ENCODE measurements around the gene ZNF557. TPM values are rescaled to one million over a fixed set of nuclear protein-coding genes. Genes with fewer than 3 reads are reported as not detected.
A peak's percentile ranks its signal among the peaks of the same experiment; 100 is the strongest.
"Not testable (repeated sequence)": the region's sequence is repeated elsewhere in the genome, so short reads cannot be mapped to it uniquely, and the experiment has no call there.

The ZNF557 gene
- total RNA-seq (2014; rRNA removed; shearing (Covaris generic)) = 7.2 and 13.3 TPM in 2 replicates

- peak; percentile 94 for DNase-seq (ENCODE audit: low read depth)
These were observed at the start of gene ZNF557 for GRCh38 chr19:7069042-7069903. Gene ZNF557 (plus strand): TSS chr19:7069703. CDS start chr19:7075075, 5,372 bp downstream.

GRCh38 chr19:7021331-7021730 is 48.2 kb upstream of the ZNF557 start, which contains the start of gene MBD3L2B:
Gene MBD3L2B (minus strand): TSS chr19:7021431. CDS start chr19:7021397, 34 bp downstream.
- not testable (repeated sequence) for DNase-seq (ENCODE audit: low read depth)

GRCh38 chr19:7028790-7029189 is 40.7 kb upstream of the ZNF557 start:
- DNase-seq (ENCODE audit: low read depth) = not testable (repeated sequence)

GRCh38 chr19:7030278-7030677 is 39.2 kb upstream of the ZNF557 start, which contains the start of gene MBD3L5:
Gene MBD3L5 (plus strand): TSS chr19:7030578. CDS start chr19:7030612, 34 bp downstream.
- DNase-seq (ENCODE audit: low read depth) = not testable (repeated sequence)

- DNase-seq (ENCODE audit: low read depth) = not testable (repeated sequence)
These were observed 29.4 kb upstream of the ZNF557 start, which contains the start of gene MBD3L4 for GRCh38 chr19:7040079-7040478. Gene MBD3L4 (minus strand): TSS chr19:7040179. CDS start chr19:7040144, 35 bp downstream.

GRCh38 chr19:7041563-7041962 is 27.9 kb upstream of the ZNF557 start:
- DNase-seq (ENCODE audit: low read depth) = not testable (repeated sequence)

GRCh38 chr19:7049021-7049420 is 20.5 kb upstream of the ZNF557 start, which contains the start of gene MBD3L2:
Gene MBD3L2 (plus strand): TSS chr19:7049321. CDS start chr19:7049374, 53 bp downstream.
- DNase-seq (ENCODE audit: low read depth) = not testable (repeated sequence)

GRCh38 chr19:7051421-7051820 is 18.1 kb upstream of the ZNF557 start:
- DNase-seq (ENCODE audit: low read depth) = not testable (repeated sequence)

GRCh38 chr19:7052896-7053295 is 16.6 kb upstream of the ZNF557 start:
- DNase-seq (ENCODE audit: low read depth) = not testable (repeated sequence)

- DNase-seq (ENCODE audit: low read depth) = not testable (repeated sequence)
These were observed 14.7 kb upstream of the ZNF557 start for GRCh38 chr19:7054635-7055368.

- not testable (repeated sequence) for DNase-seq (ENCODE audit: low read depth)
These were observed 13.8 kb upstream of the ZNF557 start for GRCh38 chr19:7055679-7056078.

GRCh38 chr19:7056371-7056770 is 13.1 kb upstream of the ZNF557 start:
- not testable (repeated sequence) for DNase-seq (ENCODE audit: low read depth)

- not testable (repeated sequence) for DNase-seq (ENCODE audit: low read depth)
These were observed 10.9 kb upstream of the ZNF557 start, which contains the start of gene MBD3L3 for GRCh38 chr19:7058576-7058975. Gene MBD3L3 (minus strand): TSS chr19:7058676. CDS start chr19:7058605, 71 bp downstream.

GRCh38 chr19:7059977-7060376 is 9.5 kb upstream of the ZNF557 start:
- not testable (repeated sequence) for DNase-seq (ENCODE audit: low read depth)

- DNase-seq (ENCODE audit: low read depth) = no peak
These were observed 6.2 kb upstream of the ZNF557 start for GRCh38 chr19:7063339-7063738.

GRCh38 chr19:7063764-7064418 is 5.6 kb upstream of the ZNF557 start:
- DNase-seq (ENCODE audit: low read depth) = no peak

GRCh38 chr19:7067122-7067521 is 2.4 kb upstream of the ZNF557 start:
- DNase-seq (ENCODE audit: low read depth) = not testable (repeated sequence)

- DNase-seq (ENCODE audit: low read depth) = no peak
These were observed 1.8 kb upstream of the ZNF557 start for GRCh38 chr19:7067716-7068115.

GRCh38 chr19:7068599-7068998 is 904 bp upstream of the ZNF557 start:
- DNase-seq (ENCODE audit: low read depth) = no peak

- no peak for DNase-seq (ENCODE audit: low read depth)
These were observed 362 bp downstream of the ZNF557 start for GRCh38 chr19:7069904-7070226.

GRCh38 chr19:7072541-7072940 is 3.0 kb downstream of the ZNF557 start:
- DNase-seq (ENCODE audit: low read depth) = no peak

All from M059J (cell line).